Forelimb muscle (tissue), 1 donor: ENCODE results near the gene SEMA3B. TPM values are rescaled to one million over a fixed set of nuclear protein-coding genes. Genes with fewer than 3 reads are reported as not detected.

Source experiments
- polyA plus RNA-seq: library from polyadenylated mRNA; unstranded; fragments of 120-200 nt; gene quantifications from one replicate; pipeline ENCODE4 v1.2.1, GENCODE V29; 2013; ENCODE audit not compliant: insufficient read length

SEMA3B gene
- polyA plus RNA-seq, 1 donor: 36.7 TPM

Other genes with a start within 250 kb of the SEMA3B start
- gene RBM5, start 180.2 kb upstream of the SEMA3B start, polyA plus RNA-seq: 171 TPM
- gene SEMA3F, start 113.8 kb upstream of the SEMA3B start, polyA plus RNA-seq: 9.0 TPM
- not detected for gene GNAT1, start 77.5 kb upstream of the SEMA3B start, polyA plus RNA-seq
- 3.9 TPM for gene SLC38A3, start 63.9 kb upstream of the SEMA3B start, polyA plus RNA-seq
- 158 TPM for gene GNAI2, start 32.9 kb upstream of the SEMA3B start, polyA plus RNA-seq
- gene LSMEM2, start 9.9 kb downstream of the SEMA3B start, polyA plus RNA-seq: 41.6 TPM
- gene IFRD2, start 23.3 kb downstream of the SEMA3B start, polyA plus RNA-seq: 46.2 TPM
- gene HYAL3, start 30.3 kb downstream of the SEMA3B start, polyA plus RNA-seq: 2.3 TPM
- 6.3 TPM for gene NAA80, start 30.3 kb downstream of the SEMA3B start, polyA plus RNA-seq
- 1.7 TPM for gene HYAL1, start 34.4 kb downstream of the SEMA3B start, polyA plus RNA-seq
- 39.7 TPM for gene HYAL2, start 53.6 kb downstream of the SEMA3B start, polyA plus RNA-seq
- 16.4 TPM for gene TUSC2, start 59.1 kb downstream of the SEMA3B start, polyA plus RNA-seq
- gene RASSF1, start 71.7 kb downstream of the SEMA3B start, polyA plus RNA-seq: 32.8 TPM
- gene ZMYND10, start 76.6 kb downstream of the SEMA3B start, polyA plus RNA-seq: 1.1 TPM
- 19.6 TPM for gene NPRL2, start 81.6 kb downstream of the SEMA3B start, polyA plus RNA-seq
- gene CYB561D2, start 81.7 kb downstream of the SEMA3B start, polyA plus RNA-seq: 5.2 TPM
- gene TMEM115, start 90.4 kb downstream of the SEMA3B start, polyA plus RNA-seq: 23.3 TPM
- gene CACNA2D2, start 234.5 kb downstream of the SEMA3B start, polyA plus RNA-seq: 4.3 TPM